HG03064 (cell line): ENCODE measurements around the gene OLFM1.
"Not testable (repeated sequence)": the region's sequence is repeated elsewhere in the genome, so short reads cannot be mapped to it uniquely, and the experiment has no call there.

ENCODE experiments used
- ATAC-seq: cut with Tn5 transposase; IDR thresholded peaks from one replicate; pipeline ENCODE4 v1.9.1; 2021; ENCODE audit warnings: low read depth; ENCODE audit not compliant: unreplicated experiment

OLFM1 gene

GRCh38 chr9:135103931-135104639 lies 16.6 kb downstream of the OLFM1 start:
- ATAC-seq: no peak

GRCh38 chr9:135104761-135105160 lies 17.3 kb downstream of the OLFM1 start:
- no peak for ATAC-seq

GRCh38 chr9:135105211-135105745 lies 17.8 kb downstream of the OLFM1 start:
- no peak for ATAC-seq

- no peak for ATAC-seq
Observed at GRCh38 chr9:135105938-135106491, 18.5 kb downstream of the OLFM1 start.

- no peak for ATAC-seq
Observed at GRCh38 chr9:135106551-135107270, 19.2 kb downstream of the OLFM1 start.

GRCh38 chr9:135107581-135108235 lies 20.2 kb downstream of the OLFM1 start:
- ATAC-seq: no peak

- no peak for ATAC-seq
Observed at GRCh38 chr9:135108831-135109510, 21.5 kb downstream of the OLFM1 start.

- no peak for ATAC-seq
Observed at GRCh38 chr9:135109650-135110049, 22.2 kb downstream of the OLFM1 start.

- ATAC-seq: no peak
Observed at GRCh38 chr9:135110416-135110815, 22.9 kb downstream of the OLFM1 start.

- ATAC-seq: not testable (repeated sequence)
Observed at GRCh38 chr9:135111600-135111999, 24.1 kb downstream of the OLFM1 start.

- no peak for ATAC-seq
Observed at GRCh38 chr9:135116371-135116770, 28.9 kb downstream of the OLFM1 start.

GRCh38 chr9:135116881-135117280 lies 29.4 kb downstream of the OLFM1 start:
- ATAC-seq: no peak

- no peak for ATAC-seq
Observed at GRCh38 chr9:135117281-135117680, 29.8 kb downstream of the OLFM1 start.

GRCh38 chr9:135119496-135120064 lies 32.1 kb downstream of the OLFM1 start:
- ATAC-seq: no peak

- no peak for ATAC-seq
Observed at GRCh38 chr9:135120249-135120648, 32.8 kb downstream of the OLFM1 start.

GRCh38 chr9:135122316-135122715 lies 34.8 kb downstream of the OLFM1 start:
- no peak for ATAC-seq

- no peak for ATAC-seq
Observed at GRCh38 chr9:135123126-135123772, 35.8 kb downstream of the OLFM1 start.

- ATAC-seq: no peak
Observed at GRCh38 chr9:135123773-135124134, 36.3 kb downstream of the OLFM1 start.

GRCh38 chr9:135126451-135127187 lies 39.2 kb downstream of the OLFM1 start:
- no peak for ATAC-seq
